LHCN-M2 (cell line): ENCODE results near the gene DMRT1. TPM values are rescaled to one million over a fixed set of nuclear protein-coding genes. Genes with fewer than 3 reads are reported as not detected.
A peak's percentile ranks its signal among the peaks of the same experiment; 100 is the strongest.

ENCODE experiments used
- DNase-seq: peaks from one replicate; pipeline ENCODE4 v3.0.0-alpha.2; 2012; ENCODE audit warnings: low read depth
- total RNA-seq: library from RNA; depleted of rRNA; stranded (reverse); fragments of >200 nt; gene quantifications from 2 replicates; pipeline ENCODE4 v1.2.3, GENCODE V29; 2014

DMRT1 gene
- total RNA-seq, 1 experiment from 2014 or later: not detected

GRCh38 chr9:922171-922570 lies 80.7 kb downstream of the DMRT1 start:
- DNase-seq: no peak

GRCh38 chr9:922731-923130 lies 81.2 kb downstream of the DMRT1 start:
- no peak for DNase-seq

DNA sequence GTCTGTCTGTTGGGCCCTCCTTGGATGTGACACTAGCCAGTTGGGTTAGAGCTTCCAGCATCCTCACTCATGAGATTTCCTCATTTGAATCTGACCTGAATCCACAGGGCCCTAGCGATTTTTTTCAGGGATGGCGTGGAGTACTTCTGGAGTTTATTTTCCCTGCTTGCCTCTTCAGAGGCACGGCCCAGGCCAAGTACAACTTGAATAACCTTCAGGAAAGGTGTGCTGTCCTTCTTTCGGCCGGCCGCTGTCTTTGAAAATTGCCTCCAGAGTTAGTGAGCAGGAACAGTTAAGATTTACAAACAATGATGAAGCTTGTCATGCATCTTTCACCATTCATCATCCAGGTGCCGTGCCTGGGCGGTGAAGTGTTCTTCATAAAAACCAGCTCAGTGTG lies 85.5 kb downstream of the DMRT1 start:
- no peak for DNase-seq

DNA sequence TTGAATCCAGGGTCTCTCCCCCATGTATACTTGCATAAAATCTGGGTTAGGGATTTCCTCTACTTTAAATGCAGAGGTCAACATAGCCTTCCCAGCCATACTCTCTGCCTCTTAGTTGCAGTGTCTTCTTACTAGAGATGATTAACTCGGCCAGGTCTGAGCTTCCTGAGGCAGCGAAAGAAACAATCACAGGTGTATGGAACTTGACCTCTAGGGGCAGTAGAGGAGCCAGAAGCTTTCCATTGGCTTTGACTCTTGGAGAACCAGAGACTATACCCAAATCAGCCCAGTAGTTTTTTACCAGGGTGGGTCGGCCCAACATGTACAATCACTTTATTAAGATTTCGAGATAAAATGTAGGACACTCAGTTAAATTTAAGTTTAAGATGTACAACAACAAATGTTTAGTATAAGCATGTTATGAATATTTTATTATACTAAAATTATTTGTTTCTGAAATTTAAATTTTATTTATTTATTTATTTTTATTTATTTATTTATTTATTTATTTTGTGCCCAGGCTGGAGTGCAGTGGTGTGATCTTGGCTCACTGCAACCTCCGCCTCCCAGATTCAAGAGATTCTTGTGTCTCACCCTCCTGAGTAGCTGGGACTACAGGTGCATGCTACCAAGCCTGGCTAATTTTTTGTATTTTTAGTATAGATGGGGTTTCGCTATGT lies 87.0 kb downstream of the DMRT1 start:
- peak; percentile 8 for DNase-seq

DNA sequence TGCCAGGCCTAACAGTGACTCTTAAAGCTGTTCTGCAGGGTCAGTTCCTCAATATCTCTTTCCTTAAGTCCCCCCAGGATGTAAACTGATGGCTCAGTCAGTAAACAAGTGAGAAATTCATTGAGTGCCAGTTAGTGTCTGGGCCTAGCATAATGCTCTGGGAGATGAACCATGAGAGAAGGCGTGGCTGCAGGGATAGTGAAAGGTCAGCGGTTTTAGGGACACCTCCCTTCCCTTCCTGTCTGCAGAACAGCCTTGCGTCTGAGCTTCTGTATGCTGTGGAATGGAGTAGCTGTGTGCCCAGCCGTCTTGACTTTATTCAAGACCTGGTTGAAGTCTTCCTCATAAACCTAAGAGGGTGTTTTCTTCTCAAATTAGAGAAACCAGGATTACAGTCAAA lies 88.2 kb downstream of the DMRT1 start:
- no peak for DNase-seq

DNA sequence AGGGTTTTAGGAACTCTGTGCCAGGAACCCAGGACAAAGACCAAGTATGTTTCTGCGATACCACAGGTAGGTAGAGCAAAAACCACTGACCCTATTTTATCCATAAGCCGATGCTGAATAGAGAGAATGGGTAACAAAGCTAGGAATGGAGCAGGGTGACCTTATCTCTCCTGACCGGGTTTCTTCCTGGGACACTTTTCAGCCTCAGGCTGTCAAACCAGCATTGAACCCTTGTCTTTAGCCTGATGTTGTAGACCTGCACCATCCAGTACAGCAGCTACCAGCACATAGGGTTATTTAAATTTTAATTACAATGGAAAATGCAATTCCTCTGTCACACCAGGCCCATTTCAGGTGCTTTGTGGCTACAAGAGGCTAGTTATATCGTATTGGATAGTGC lies 91.9 kb downstream of the DMRT1 start:
- DNase-seq: no peak

GRCh38 chr9:935348-935965 lies 94.0 kb downstream of the DMRT1 start:
- DNase-seq: peak; percentile 5

DNA sequence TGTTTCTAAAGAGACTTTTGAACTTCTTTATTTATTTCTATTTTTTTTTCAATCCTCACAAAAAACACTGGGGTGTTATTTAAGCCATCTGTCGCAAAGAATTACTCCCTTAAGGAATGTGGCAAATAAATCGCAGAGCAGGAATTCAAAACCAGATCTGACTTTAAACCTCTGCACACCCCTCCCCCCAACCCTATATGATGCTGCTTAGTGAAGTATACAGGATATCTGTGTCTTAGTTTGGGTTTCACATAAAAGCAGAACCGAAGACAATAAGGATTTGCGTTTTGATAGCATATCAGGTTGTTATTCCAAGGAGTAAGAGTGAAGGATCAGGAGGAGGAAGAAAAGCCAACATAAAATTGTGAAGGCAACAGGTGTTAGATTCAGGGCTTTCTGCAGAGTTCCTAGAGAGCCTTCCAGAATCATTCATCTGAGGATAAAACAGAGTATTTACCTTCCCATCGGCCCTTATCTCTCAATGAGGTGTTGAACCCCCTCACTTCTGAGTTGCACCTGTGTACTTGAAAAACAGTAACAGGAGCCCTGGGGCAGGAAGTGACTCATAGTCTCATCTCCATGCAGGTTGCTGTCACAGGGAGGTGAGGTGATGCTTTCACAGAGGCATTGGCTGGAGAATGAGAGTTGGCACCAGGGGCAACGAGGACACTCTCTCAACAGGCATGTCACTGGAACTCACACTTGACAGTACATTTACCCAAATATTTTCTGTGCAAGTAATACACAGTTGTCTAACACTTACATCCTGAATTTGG lies 101.5 kb downstream of the DMRT1 start:
- no peak for DNase-seq

DNA sequence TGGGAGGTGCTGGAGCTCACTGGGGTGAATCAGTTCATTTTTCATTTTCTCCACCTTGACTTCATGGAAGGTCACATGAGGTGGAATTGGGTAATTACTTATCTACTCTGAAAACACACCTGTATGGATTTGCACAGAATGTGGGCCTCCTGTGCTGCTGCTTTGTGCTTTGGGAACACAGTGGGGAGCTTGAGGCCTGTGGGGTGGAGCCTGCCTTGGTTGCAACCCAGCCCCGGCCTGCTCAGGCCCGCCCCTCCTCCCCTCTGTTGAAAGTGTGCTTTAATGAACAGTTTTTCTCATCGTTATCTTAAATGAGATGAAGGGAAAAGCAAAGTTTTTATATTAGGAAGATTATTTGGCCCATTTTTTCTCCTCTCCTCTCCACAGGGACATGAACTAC lies 106.5 kb downstream of the DMRT1 start:
- DNase-seq: no peak

GRCh38 chr9:948497-948896 lies 107.0 kb downstream of the DMRT1 start:
- DNase-seq: no peak

DNA sequence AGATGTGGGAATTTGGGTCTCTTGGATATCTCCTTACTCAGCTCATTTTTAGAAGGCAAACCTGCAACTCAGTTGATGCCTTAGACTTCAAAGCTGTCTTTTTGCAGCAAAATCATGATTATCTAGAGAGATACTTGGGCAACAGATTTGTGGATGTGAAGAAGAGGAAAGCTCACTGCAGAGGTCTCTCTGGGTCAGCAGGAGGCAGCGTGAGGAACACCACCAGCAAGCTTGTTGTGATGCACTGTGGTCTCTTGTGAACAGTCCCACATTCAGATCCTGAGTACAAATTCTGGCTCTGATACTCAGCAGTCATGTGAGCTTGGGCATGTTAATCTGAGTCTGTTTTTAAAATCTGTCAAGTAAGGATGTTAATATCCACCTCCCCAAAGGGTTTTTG lies 108.6 kb downstream of the DMRT1 start:
- no peak for DNase-seq

- no peak for DNase-seq
These were observed 111.0 kb downstream of the DMRT1 start for GRCh38 chr9:952546-952945.

- no peak for DNase-seq
These were observed 117.6 kb downstream of the DMRT1 start for GRCh38 chr9:959105-959504.

DNA sequence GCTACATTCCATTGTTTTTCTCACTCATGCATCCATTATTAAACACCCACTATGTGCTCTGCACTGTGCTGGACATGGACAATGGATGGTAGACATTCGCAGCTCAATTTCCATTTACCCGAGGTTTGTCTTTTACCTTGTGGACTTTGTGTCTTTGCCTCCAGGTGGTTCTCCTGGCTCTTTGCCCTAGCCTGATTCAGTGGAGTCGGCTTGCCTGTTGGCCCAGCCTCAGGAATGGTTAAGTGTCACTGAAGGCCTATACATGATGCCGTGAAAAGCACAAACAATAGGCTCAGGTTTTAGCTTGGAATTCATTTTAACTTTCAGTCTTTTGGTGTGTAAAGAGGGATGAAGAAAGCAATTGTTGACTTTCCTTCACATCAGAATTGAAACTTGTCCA lies 118.4 kb downstream of the DMRT1 start:
- DNase-seq: no peak

DNA sequence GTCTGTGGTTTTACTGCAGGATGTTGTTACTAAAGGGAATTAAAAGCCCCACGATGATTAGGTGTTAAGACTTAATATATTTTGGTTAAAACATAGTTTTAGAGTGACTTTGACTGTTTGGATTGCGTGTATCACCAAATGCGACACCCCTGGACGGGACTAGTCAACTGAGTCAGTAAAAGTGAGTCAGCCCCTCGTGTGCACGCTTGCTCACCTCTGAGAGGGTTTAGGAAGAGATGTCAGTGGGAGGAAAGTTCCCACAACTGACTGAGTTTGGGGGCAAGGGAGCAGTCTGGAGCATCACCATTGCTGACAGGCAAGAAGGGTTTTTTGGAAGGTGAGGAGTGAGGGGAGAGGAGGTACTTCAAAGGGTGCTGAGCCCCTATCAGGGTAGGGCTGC lies 120.5 kb downstream of the DMRT1 start:
- DNase-seq: peak; percentile 36

DNA sequence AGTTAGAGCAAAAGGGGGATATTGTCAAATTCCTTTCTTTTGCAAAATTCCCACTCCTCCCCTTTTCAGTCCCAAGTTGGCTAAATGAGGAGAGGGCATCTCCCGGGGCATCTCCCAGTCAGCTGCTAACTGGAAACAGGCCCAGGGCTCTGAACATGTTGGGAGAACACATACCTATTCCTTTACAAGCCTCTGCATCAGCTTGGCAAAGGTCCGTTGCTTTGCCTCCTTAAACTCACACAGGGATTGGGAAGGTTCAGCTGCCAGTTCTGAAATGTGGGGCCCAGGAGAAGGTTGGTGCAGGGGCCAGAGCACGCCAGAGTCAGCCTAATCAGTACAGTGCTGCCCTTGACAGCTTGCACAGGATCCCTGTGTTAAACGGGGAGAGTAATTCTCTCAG lies 124.0 kb downstream of the DMRT1 start:
- no peak for DNase-seq

- no peak for DNase-seq
These were observed 125.4 kb downstream of the DMRT1 start for GRCh38 chr9:966870-967269.

DNA sequence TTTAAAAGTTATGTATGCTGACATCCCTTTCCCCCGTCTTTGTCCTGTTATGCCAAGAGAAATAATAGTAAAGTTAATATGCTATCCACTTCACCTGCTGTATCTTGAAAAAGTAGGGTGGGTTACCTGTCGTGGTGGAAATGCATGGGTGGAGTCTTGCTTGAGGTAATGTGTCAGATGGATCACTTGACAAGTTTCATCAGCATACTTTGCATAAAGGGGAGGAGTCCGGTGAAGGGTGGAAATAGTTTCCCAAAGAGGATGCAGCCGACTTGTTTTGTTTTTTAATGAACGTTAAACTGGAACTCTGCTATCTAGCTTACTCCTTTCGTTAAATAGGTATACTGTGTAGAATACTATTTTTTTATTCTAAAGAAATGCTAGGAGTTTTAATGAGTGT lies 125.9 kb downstream of the DMRT1 start:
- DNase-seq: no peak

GRCh38 chr9:967903-968641 lies 126.6 kb downstream of the DMRT1 start:
- DNase-seq: no peak

DNA sequence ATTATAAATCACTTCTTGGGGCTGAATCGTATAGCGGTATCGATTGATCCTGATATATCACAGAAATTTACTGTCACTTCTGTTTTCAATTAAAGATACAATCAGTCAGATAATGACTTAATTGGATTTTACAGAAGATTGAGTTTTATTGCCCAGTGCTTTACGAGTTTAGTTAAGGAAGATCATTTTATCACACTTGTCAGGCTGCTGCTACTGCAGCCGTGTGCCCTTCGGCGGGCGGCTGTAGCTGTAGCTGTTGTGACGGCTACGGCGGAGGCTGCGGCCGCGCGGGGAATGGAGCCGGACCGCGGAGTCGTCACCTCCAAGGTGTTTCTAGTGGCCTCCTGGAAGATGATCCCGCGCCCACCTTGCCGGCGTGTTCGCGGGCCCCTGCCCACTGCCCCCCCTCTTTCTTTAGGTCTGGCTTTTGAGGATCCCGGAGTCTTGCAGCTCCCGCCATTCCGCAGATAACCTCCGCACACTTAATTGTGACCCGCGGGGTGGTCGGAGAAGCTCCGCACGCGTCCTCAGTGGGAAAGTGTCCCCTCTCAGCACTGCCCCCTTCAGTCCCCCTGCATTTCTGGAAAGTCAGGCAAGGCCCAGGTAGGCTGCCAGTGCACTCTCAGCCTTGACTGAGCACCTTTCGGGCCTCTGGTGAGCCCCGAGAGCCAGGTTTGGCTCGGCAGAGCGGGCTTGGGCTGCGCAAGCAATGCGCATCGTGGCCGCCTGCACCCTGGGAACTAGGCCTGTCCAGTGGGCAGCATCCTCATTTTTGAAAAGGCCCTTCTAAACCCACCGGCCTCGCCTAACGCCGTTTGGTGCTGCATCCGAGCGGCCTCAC lies 128.0 kb downstream of the DMRT1 start:
- no peak for DNase-seq
